MM.1S (cell line): ENCODE results near the gene PPP1R17.

Source experiments
- DNase-seq: peaks from one replicate; pipeline ENCODE4 v3.0.0-alpha.2; 2015
- H2AFZ ChIP-seq: fragments of 300-600 bp; sonication (generic); 2 replicates; pipeline ENCODE4 v1.6.0; 2016; ENCODE audit warnings: antibody characterized with exemption, low read length
- H3F3A ChIP-seq: fragments of 300-600 bp; sonication (generic); 2 replicates; pipeline ENCODE4 v1.6.1; 2016; ENCODE audit warnings: mild to moderate bottlenecking, antibody characterized with exemption, low read length, moderate library complexity, mixed read lengths; ENCODE audit not compliant: insufficient read depth
- H3K27ac ChIP-seq: fragments of 300-600 bp; sonication (generic); 2 replicates; pipeline ENCODE4 v1.5.1; 2016; ENCODE audit warnings: mild to moderate bottlenecking, low read length
- H3K27me3 ChIP-seq: fragments of 300-600 bp; sonication (generic); replicated peaks from 2 replicates; pipeline ENCODE4 v1.6.0; 2016; ENCODE audit warnings: low read length; ENCODE audit not compliant: insufficient read depth
- H3K36me3 ChIP-seq: fragments of 300-600 bp; sonication (generic); replicated peaks from 2 replicates; pipeline ENCODE4 v1.6.1; 2016; ENCODE audit warnings: mild to moderate bottlenecking, low read length, mixed read lengths; ENCODE audit not compliant: insufficient read depth
- H3K4me1 ChIP-seq: fragments of 300-600 bp; sonication (generic); 2 replicates; pipeline ENCODE4 v1.6.1; 2016; ENCODE audit warnings: low read length, mixed read lengths
- H3K4me2 ChIP-seq: fragments of 300-600 bp; sonication (generic); 2 replicates; pipeline ENCODE4 v1.6.0; 2016; ENCODE audit warnings: low read depth, low read length
- H3K4me3 ChIP-seq: fragments of 300-600 bp; sonication (generic); 2 replicates; pipeline ENCODE4 v1.5.1; 2016; ENCODE audit warnings: low read length, mixed read lengths
- H3K79me2 ChIP-seq: fragments of 300-600 bp; sonication (generic); 2 replicates; pipeline ENCODE4 v1.6.1; 2016; ENCODE audit warnings: mixed run types, low read length, mixed read lengths
- H3K9ac ChIP-seq: fragments of 300-600 bp; sonication (generic); 2 replicates; pipeline ENCODE4 v1.6.1; 2016; ENCODE audit warnings: low read length, mixed read lengths
- H3K9me2 ChIP-seq: fragments of 300-600 bp; sonication (generic); replicated peaks from 2 replicates; pipeline ENCODE4 v1.6.1; 2016; ENCODE audit warnings: mild to moderate bottlenecking, low read length, mixed read lengths; ENCODE audit not compliant: insufficient read depth
- H3K9me3 ChIP-seq: fragments of 300-600 bp; sonication (generic); replicated peaks from 2 replicates; pipeline ENCODE4 v1.6.1; 2016; ENCODE audit warnings: mild to moderate bottlenecking, low read length, mixed read lengths; ENCODE audit not compliant: insufficient read depth
- H4K20me1 ChIP-seq: fragments of 300-600 bp; sonication (generic); 2 replicates; pipeline ENCODE4 v1.6.1; 2016; ENCODE audit warnings: mild to moderate bottlenecking, low read length, moderate library complexity, mixed read lengths; ENCODE audit not compliant: insufficient read depth
- CTCF ChIP-seq: fragments of 300-600 bp; sonication (generic); IDR thresholded peaks from 2 replicates; pipeline ENCODE4 v1.5.1; 2016; ENCODE audit warnings: antibody characterized with exemption, low read length, mixed read lengths
- EZH2 ChIP-seq: fragments of 300-600 bp; sonication (generic); optimal IDR thresholded peaks from 2 replicates; pipeline ENCODE3; 2017; ENCODE audit warnings: low read depth, mild to moderate bottlenecking, antibody characterized with exemption, low read length, mixed read lengths
- EZH2phosphoT487 ChIP-seq: fragments of 300-600 bp; sonication (generic); IDR thresholded peaks from 2 replicates; pipeline ENCODE4 v1.6.1; 2018; ENCODE audit warnings: antibody characterized with exemption, low read length

The PPP1R17 gene

GRCh38 chr7:31735991-31736982, 49.3 kb downstream of the PPP1R17 start:
- Histone ChIP-seq H3K4me3 (no peak overlapping the region), H3K4me1 (no peaks in the 10 kb centered on the region), H3K9me3 (no peaks in the 10 kb centered on the region), H3K27me3 (no peaks in the 10 kb centered on the region), H2AFZ (no peak overlapping the region), H3K79me2 (no peaks in the 10 kb centered on the region), H3K27ac (no peak overlapping the region), H3K4me2 (no peak overlapping the region), H3K36me3 (no peaks in the 10 kb centered on the region), H4K20me1 (no peaks in the 10 kb centered on the region), H3K9ac (no peak overlapping the region), H3K9me2 (no peaks in the 10 kb centered on the region), H3F3A (no peaks in the 10 kb centered on the region)
- peak; percentile 76 for TF ChIP-seq CTCF
- no peak for TF ChIP-seq EZH2
- peak; percentile 21 for DNase-seq

GRCh38 chr7:31741852-31742251, 54.8 kb downstream of the PPP1R17 start:
- no peaks in the 10 kb centered on the region for H3K36me3 ChIP-seq
- H3K4me2 ChIP-seq = no peak overlapping the region
- H3K9me2 ChIP-seq = no peaks in the 10 kb centered on the region
- DNase-seq = no peak
- no peaks in the 10 kb centered on the region for H3K79me2 ChIP-seq
- H2AFZ ChIP-seq = no peak overlapping the region
- no peak for TF ChIP-seq EZH2phosphoT487
- no peak for TF ChIP-seq CTCF
- no peak for TF ChIP-seq EZH2
- no peak overlapping the region for H3K9ac ChIP-seq
- no peaks in the 10 kb centered on the region for H3K4me1 ChIP-seq
- H3K27ac ChIP-seq = no peak overlapping the region
- H3F3A ChIP-seq = no peaks in the 10 kb centered on the region
- no peaks in the 10 kb centered on the region for H3K9me3 ChIP-seq
- H3K27me3 ChIP-seq = no peaks in the 10 kb centered on the region
- no peaks in the 10 kb centered on the region for H4K20me1 ChIP-seq
- H3K4me3 ChIP-seq = no peak overlapping the region

GRCh38 chr7:31744294-31744874, 57.4 kb downstream of the PPP1R17 start:
- Histone ChIP-seq H3K9me3 (no peaks in the 10 kb centered on the region), H3K9me2 (no peaks in the 10 kb centered on the region), H4K20me1 (no peaks in the 10 kb centered on the region), H3K36me3 (no peaks in the 10 kb centered on the region), H3K9ac (no peak overlapping the region), H3K4me3 (no peak overlapping the region), H2AFZ (no peak overlapping the region), H3K4me2 (no peak overlapping the region), H3K27ac (no peak overlapping the region), H3K79me2 (no peaks in the 10 kb centered on the region), H3K27me3 (no peaks in the 10 kb centered on the region), H3F3A (no peaks in the 10 kb centered on the region), H3K4me1 (no peaks in the 10 kb centered on the region)
- TF ChIP-seq CTCF = peak; percentile 92
- TF ChIP-seq EZH2 = no peak
- TF ChIP-seq EZH2phosphoT487 = no peak
- DNase-seq = peak; percentile 59
